LNCaP clone FGC (cell line): ENCODE measurements around the gene PALM.
A peak's percentile ranks its signal among the peaks of the same experiment; 100 is the strongest.

Experiments
- DNase-seq: peaks from one replicate; pipeline ENCODE4 v3.0.0-alpha.2; 2011; ENCODE audit warnings: low read depth
- H3K4me3 ChIP-seq: 2 replicates; pipeline ENCODE4 v1.5.1; 2011; ENCODE audit warnings: mild to moderate bottlenecking, low read depth, low read length, control low read depth
- TF ChIP-seq, protein P1 (sequence below): IDR thresholded peaks from 2 replicates; pipeline ENCODE4 v1.5.1; 2012; ENCODE audit warnings: mild to moderate bottlenecking; ENCODE audit not compliant: control insufficient read depth, insufficient read depth; ENCODE audit errors: extremely low read depth

Gene PALM

DNA sequence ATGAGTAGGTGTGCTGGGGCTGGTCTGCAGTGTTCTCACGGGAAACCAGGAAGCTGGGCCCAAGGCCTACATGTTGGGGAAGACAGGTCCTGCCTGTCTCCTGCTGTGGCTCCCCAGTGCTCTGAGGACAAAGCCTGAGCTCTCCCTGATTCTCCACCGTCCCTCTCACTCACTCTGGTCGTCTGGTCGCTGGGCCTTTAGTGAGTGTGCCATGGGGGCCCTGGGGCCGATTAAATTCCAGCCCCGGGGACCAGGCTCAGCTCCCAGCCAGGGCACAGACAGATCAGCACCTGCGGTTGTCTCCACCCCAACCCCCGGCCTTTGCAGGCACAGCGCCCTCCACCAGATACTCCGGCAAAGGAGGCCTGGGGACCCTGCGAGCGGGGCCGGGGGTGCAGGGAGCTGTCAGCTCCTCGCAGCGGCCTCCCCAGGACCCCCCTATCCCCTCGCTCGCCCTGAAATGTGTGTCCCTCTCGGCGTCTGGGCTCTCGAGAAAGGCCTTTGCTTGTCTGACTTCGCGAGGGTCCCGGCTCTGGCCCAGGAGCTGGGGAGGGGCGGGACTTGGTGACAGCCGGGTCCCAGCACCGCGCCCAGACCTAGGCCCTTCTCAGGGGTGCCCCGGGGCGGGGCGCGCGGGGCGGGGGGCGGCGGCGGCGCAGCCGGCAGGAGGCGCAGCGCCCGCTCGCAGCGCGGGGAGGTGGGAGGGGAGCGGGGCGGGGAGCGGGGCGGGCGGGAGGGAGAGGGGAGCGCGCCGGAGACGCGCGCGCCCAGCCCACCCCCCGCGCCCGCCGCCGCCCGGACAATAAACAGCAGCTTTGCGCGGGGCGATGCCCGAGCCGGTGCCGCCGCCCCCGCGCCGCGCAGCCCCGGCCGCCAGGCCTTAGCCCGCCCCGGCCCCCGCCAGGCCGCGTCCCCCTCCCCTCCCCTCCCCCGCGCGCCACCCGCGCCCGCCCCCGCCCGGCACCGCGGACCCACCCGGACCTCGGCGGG lies at the start of gene PALM:
PALM (plus strand) TSS at position 782 of the 990 bp plus-strand sequence. CDS start 212 bp downstream, outside the sequence.
- TF ChIP-seq, protein P1, sequence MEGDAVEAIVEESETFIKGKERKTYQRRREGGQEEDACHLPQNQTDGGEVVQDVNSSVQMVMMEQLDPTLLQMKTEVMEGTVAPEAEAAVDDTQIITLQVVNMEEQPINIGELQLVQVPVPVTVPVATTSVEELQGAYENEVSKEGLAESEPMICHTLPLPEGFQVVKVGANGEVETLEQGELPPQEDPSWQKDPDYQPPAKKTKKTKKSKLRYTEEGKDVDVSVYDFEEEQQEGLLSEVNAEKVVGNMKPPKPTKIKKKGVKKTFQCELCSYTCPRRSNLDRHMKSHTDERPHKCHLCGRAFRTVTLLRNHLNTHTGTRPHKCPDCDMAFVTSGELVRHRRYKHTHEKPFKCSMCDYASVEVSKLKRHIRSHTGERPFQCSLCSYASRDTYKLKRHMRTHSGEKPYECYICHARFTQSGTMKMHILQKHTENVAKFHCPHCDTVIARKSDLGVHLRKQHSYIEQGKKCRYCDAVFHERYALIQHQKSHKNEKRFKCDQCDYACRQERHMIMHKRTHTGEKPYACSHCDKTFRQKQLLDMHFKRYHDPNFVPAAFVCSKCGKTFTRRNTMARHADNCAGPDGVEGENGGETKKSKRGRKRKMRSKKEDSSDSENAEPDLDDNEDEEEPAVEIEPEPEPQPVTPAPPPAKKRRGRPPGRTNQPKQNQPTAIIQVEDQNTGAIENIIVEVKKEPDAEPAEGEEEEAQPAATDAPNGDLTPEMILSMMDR = 0 out of 2 replicates have a peak, but pooled peaks have one; percentile 4
- DNase-seq = no peak
- peak within 1 kb of the TSS; percentile 35 for H3K4me3 ChIP-seq

- TF ChIP-seq, protein P1 = no peak
- peak overlapping the region; percentile 94 for H3K4me3 ChIP-seq
- DNase-seq = no peak
Observed at GRCh38 chr19:660793-661426, 47.8 kb upstream of the PALM start.

GRCh38 chr19:661427-662196 lies 47.1 kb upstream of the PALM start:
- no peak for DNase-seq
- TF ChIP-seq, protein P1 = no peak
- H3K4me3 ChIP-seq = peak overlapping the region; percentile 94

GRCh38 chr19:662207-662961 lies 46.4 kb upstream of the PALM start:
- H3K4me3 ChIP-seq = peak overlapping the region; percentile 94
- TF ChIP-seq, protein P1 = no peak
- no peak for DNase-seq

DNA sequence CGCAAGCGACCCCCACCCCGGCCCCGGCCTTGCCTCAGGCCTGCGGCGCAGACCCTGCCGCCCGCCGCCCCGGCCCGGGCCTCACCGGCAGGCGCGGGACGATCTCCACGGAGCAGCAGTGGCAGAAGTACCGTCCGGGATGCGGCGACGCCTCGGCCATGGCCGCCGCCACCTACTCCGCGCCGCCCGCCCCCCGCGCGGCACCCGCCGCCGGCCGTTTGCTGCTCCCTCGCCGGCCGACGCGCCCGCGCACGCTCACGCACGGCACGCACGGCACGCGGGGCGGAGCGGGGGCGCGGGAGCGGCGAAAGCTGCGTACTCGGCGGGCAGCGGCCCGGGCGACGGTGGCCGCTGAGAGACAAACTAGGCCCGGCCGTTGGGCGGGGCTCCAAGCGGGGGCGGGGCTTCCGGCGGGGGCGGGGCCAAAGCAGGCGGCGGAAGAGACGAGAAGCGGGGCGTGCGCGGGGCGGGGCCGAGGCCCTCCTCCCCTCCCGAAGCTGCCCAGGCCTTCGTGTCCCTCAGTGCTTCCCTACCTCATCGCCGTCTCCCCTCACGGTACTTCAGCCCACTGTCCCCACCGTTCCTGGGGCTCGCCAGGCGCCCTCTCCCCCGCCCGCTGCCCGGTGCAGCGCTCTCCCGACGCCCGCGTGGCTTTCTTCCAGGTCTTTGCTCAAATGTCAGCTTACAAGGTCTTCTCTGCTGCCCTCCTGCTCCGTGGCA lies 45.6 kb upstream of the PALM start, which contains the start of gene RNF126:
RNF126 (minus strand) TSS at position 253 of the 720 bp plus-strand sequence; CDS start at position 160, 93 bp downstream.
- TF ChIP-seq, protein P1 = no peak
- peak; percentile 59 for DNase-seq

More for the DNA sequence above, 45.6 kb upstream of the PALM start, which contains the start of gene RNF126:
- peak within 1 kb of the TSS; percentile 94 for H3K4me3 ChIP-seq
